Hepatocyte (in vitro differentiated cells): ENCODE measurements around the gene ARHGAP31.

Experiments used
- CTCF ChIP-seq: fragments of 200-600 bp; sonication (generic); IDR thresholded peaks from 2 replicates; pipeline ENCODE4 v1.5.1; 2016; ENCODE audit warnings: antibody characterized with exemption, mild to moderate bottlenecking; ENCODE audit not compliant: poor library complexity
- EZH2 ChIP-seq: fragments of 200-600 bp; sonication (generic); IDR thresholded peaks from 2 replicates; pipeline ENCODE4 v1.6.1; 2016; ENCODE audit warnings: antibody characterized with exemption, mild to moderate bottlenecking, borderline replicate concordance
- EZH2phosphoT487 ChIP-seq: fragments of 200-600 bp; sonication (generic); IDR thresholded peaks from one replicate; pipeline ENCODE4 v1.6.1; 2018; ENCODE audit warnings: antibody characterized with exemption, mild to moderate bottlenecking, low read depth, moderate library complexity; ENCODE audit not compliant: unreplicated experiment, severe bottlenecking

GRCh38 chr3:119380697-119381096 is 86.5 kb downstream of the ARHGAP31 start:
- TF ChIP-seq CTCF (no peak), EZH2 (no peak), EZH2phosphoT487 (no peak)
